Measurements from ENCODE around the gene NGDN. TPM values are rescaled to one million over a fixed set of nuclear protein-coding genes. Genes with fewer than 3 reads are reported as not detected.

NGDN gene
- total and polyA plus RNA-seq, 2 of the 4 experiments (the other 2 are of a cell fraction) = 48.1 to 49.8 TPM

GRCh38 chr14:23445773-23446172 is 23.7 kb upstream of the NGDN start:
- H3K56ac ChIP-seq (ENCODE audit: extremely low read depth, insufficient read depth, low read length) = no peak overlapping the region
- no peak overlapping the region for H2AK9ac ChIP-seq (replicated peaks; ENCODE audit: low read depth, low read length, poor library complexity)
- H3K18ac ChIP-seq (ENCODE audit: low read depth, low read length) = no peak overlapping the region
- no peak overlapping the region for H2AK5ac ChIP-seq (ENCODE audit: low read depth, low read length)
- H2BK120ac ChIP-seq (ENCODE audit: low read depth, low read length) = no peak overlapping the region
- no peak overlapping the region for H3K14ac ChIP-seq (replicated peaks; ENCODE audit: low read depth, low read length)
- intact Hi-C loops (cut with micrococcal nuclease) (no loop called here), dilution Hi-C loops (cut with HindIII; ENCODE audit: low sequenced_read_pairs, unreplicated experiment) (no loop called here), in situ Hi-C loops (cut with MboI; ENCODE audit: low sequenced_read_pairs) (no loop called here)
- ATAC-seq (ENCODE audit: low read depth) (no peak), DNase-seq (no peak)
- no peak overlapping the region for H3K9ac ChIP-seq (ENCODE audit: low read depth, low read length)
- no peak overlapping the region for H3K4me2 ChIP-seq (ENCODE audit: low read depth, low read length)
- H3K79me1 ChIP-seq (ENCODE audit: low read depth in 1 of 2, low read length in 2 of 2) = no peaks in the 10 kb centered on the region
- H4K5ac ChIP-seq (ENCODE audit: low read depth, low read length) = no peak overlapping the region
- TF ChIP-seq ELK1 (IDR thresholded peaks at IDR 0.05; ENCODE audit: borderline replicate concordance, low read depth, low read length) = no peak
- TF ChIP-seq MAZ (IDR thresholded peaks at IDR 0.05; ENCODE audit: borderline replicate concordance, low read depth, low read length) = no peak
- no peak for TF ChIP-seq NFE2L2 (IDR thresholded peaks at IDR 0.05; ENCODE audit: low read depth, low read length)
- TF ChIP-seq CTCF (conservative IDR thresholded peaks at IDR 0.05; ENCODE audit: low read depth, low read length) = no peak
- TF ChIP-seq USF2 (IDR thresholded peaks at IDR 0.05; ENCODE audit: low read depth, low read length) = no peak
- no peak for TF ChIP-seq MAFK (IDR thresholded peaks at IDR 0.05; ENCODE audit: low read depth, low read length)
- no peak for TF ChIP-seq FOS (IDR thresholded peaks at IDR 0.05; ENCODE audit: low read depth, low read length)
- no peak for TF ChIP-seq CHD1 (IDR thresholded peaks at IDR 0.05; ENCODE audit: low read depth, low read length)
- TF ChIP-seq RFX5 (IDR thresholded peaks at IDR 0.05; ENCODE audit: low read depth, low read length) = no peak
- no peak for TF ChIP-seq RAD21 (IDR thresholded peaks at IDR 0.05; ENCODE audit: low read length)
- TF ChIP-seq CEBPB (IDR thresholded peaks at IDR 0.05; ENCODE audit: low read depth, low read length) = no peak
- no peaks in the 10 kb centered on the region for H4K20me1 ChIP-seq (ENCODE audit: insufficient read depth, low read length)
- H3K4me3 ChIP-seq (ENCODE audit: insufficient read depth, low read depth, low read length) = no peak overlapping the region
- no peaks in the 10 kb centered on the region for H3K36me3 ChIP-seq (ENCODE audit: control insufficient read depth, insufficient read depth, low read length)
- H3K9me1 ChIP-seq (ENCODE audit: insufficient read depth, low read length) = no peaks in the 10 kb centered on the region
- no peak overlapping the region for H2AFZ ChIP-seq (replicated peaks; ENCODE audit: low read length, poor library complexity)
- H3K4me1 ChIP-seq (ENCODE audit: control insufficient read depth, insufficient read depth, low read length) = no peaks in the 10 kb centered on the region
- no peak overlapping the region for H2BK5ac ChIP-seq (ENCODE audit: low read depth, low read length, poor library complexity, severe bottlenecking)
- H3K4ac ChIP-seq (ENCODE audit: low read depth, low read length) = no peak overlapping the region
- H3K27ac ChIP-seq (ENCODE audit: insufficient read depth, low read length) = no peak overlapping the region
- no peaks in the 10 kb centered on the region for H3K9me3 ChIP-seq (ENCODE audit: control insufficient read depth, insufficient read depth, low read length)
- no peak overlapping the region for H4K91ac ChIP-seq (ENCODE audit: insufficient read depth, low read depth, low read length)
- no peak overlapping the region for H3K23ac ChIP-seq (ENCODE audit: low read depth, low read length)
- WGBS, 2 experiments (ENCODE audit: extremely low coverage in 2 of 2, insufficient read length in 1 of 2) = no CpG with 5 or more reads among the region's 4 CpGs
- peaks cover 15% of the 10 kb centered on the region for H3K27me3 ChIP-seq (ENCODE audit: control insufficient read depth, insufficient read depth, low read length)
- no peak overlapping the region for H4K8ac ChIP-seq (ENCODE audit: low read depth in 2 of 2, low read length in 2 of 2)
- BruUV-seq (replicated peaks) = no TSS peak
- CTCF ChIA-PET = no interaction called here
- H2BK15ac ChIP-seq (ENCODE audit: low read depth, low read length) = no peak overlapping the region
- POLR2A ChIA-PET (ENCODE audit: unreplicated experiment) = no interaction called here
- H2BK20ac ChIP-seq (ENCODE audit: low read depth, low read length) = no peak overlapping the region

All from IMR-90 (cell line).